HL-60 (cell line): ENCODE results near the gene RAB13.
A peak's percentile ranks its signal among the peaks of the same experiment; 100 is the strongest.
"Not testable (repeated sequence)": the region's sequence is repeated elsewhere in the genome, so short reads cannot be mapped to it uniquely, and the experiment has no call there.

Experiments used
- DNase-seq, 2 experiments: peaks; one replicate each; pipeline ENCODE4 v3.0.0-alpha.2; 2010 to 2020; ENCODE audit warnings: low read depth in 1 of 2, low spot score in 1 of 2
- H3K27ac ChIP-seq: fragments of 250-450 bp; sonication (Bioruptor Pico); replicated peaks from 2 replicates; pipeline ENCODE4 v1.5.1; 2020; ENCODE audit warnings: mild to moderate bottlenecking, moderate library complexity
- H3K27me3 ChIP-seq: fragments of 250-450 bp; sonication (Bioruptor Pico); 2 replicates; pipeline ENCODE4 v1.5.1; 2021; ENCODE audit warnings: mild to moderate bottlenecking, moderate library complexity; ENCODE audit not compliant: insufficient read depth, poor library complexity, severe bottlenecking
- H3K4me3 ChIP-seq: replicated peaks from 2 replicates; pipeline ENCODE4 v1.5.1; 2011; ENCODE audit warnings: mild to moderate bottlenecking, control low read depth, low read length; ENCODE audit not compliant: insufficient read depth
- GABPA ChIP-seq: IDR thresholded peaks from 2 replicates; pipeline ENCODE4 v1.6.1; 2012; ENCODE audit warnings: low read depth
- POLR2AphosphoS5 ChIP-seq: IDR thresholded peaks from 2 replicates; pipeline ENCODE4 v1.6.1; 2012; ENCODE audit warnings: low read depth
- SPI1 ChIP-seq: IDR thresholded peaks from 2 replicates; pipeline ENCODE4 v1.6.1; 2012; ENCODE audit warnings: low read depth, mild to moderate bottlenecking, borderline replicate concordance
- TF ChIP-seq, protein P1 (sequence below): IDR thresholded peaks from one replicate; pipeline ENCODE4 v1.5.1; 2011; ENCODE audit warnings: low read length, control low read depth, inconsistent platforms; ENCODE audit not compliant: insufficient read depth
- TF ChIP-seq, protein P2 (sequence below): IDR thresholded peaks from 2 replicates; pipeline ENCODE4 v1.6.1; 2012; ENCODE audit warnings: low read depth; ENCODE audit not compliant: insufficient replicate concordance

Gene RAB13

DNA sequence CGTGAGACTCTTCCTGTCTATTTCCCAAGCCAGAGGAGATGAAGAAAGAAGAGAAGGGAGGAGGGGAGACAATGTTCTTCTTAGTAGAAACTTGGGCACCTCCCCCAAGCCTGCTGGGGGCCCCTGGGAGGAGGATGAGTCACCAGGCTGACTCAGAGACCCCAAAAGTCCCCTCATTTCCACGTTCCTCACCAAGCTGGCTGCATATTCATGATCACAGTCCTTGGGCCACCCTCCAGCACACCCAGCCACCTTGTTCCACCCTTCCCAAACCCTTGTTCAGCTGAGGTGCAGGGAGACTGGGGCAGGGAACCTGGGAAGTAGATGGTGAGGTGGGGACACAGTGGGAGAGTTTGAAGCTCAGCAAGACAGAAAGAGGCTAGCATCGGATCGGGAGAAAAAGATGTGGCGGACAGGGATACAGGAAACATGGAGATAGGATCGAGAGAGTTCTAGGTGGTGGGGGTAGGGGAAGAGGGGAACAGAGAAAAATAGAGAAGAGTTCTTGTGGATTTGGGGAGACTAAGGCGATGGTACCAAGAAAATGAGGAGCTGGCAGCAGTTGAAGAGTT lies 712 bp downstream of the RAB13 start:
- no peaks in the 10 kb centered on the region for H3K27me3 ChIP-seq
- no peak overlapping the region for H3K4me3 ChIP-seq
- no peak overlapping the region for H3K27ac ChIP-seq
- DNase-seq = no peak
- TF ChIP-seq GABPA (no peak), SPI1 (no peak)
- TF ChIP-seq, protein P1, sequence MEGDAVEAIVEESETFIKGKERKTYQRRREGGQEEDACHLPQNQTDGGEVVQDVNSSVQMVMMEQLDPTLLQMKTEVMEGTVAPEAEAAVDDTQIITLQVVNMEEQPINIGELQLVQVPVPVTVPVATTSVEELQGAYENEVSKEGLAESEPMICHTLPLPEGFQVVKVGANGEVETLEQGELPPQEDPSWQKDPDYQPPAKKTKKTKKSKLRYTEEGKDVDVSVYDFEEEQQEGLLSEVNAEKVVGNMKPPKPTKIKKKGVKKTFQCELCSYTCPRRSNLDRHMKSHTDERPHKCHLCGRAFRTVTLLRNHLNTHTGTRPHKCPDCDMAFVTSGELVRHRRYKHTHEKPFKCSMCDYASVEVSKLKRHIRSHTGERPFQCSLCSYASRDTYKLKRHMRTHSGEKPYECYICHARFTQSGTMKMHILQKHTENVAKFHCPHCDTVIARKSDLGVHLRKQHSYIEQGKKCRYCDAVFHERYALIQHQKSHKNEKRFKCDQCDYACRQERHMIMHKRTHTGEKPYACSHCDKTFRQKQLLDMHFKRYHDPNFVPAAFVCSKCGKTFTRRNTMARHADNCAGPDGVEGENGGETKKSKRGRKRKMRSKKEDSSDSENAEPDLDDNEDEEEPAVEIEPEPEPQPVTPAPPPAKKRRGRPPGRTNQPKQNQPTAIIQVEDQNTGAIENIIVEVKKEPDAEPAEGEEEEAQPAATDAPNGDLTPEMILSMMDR = no peak

DNA sequence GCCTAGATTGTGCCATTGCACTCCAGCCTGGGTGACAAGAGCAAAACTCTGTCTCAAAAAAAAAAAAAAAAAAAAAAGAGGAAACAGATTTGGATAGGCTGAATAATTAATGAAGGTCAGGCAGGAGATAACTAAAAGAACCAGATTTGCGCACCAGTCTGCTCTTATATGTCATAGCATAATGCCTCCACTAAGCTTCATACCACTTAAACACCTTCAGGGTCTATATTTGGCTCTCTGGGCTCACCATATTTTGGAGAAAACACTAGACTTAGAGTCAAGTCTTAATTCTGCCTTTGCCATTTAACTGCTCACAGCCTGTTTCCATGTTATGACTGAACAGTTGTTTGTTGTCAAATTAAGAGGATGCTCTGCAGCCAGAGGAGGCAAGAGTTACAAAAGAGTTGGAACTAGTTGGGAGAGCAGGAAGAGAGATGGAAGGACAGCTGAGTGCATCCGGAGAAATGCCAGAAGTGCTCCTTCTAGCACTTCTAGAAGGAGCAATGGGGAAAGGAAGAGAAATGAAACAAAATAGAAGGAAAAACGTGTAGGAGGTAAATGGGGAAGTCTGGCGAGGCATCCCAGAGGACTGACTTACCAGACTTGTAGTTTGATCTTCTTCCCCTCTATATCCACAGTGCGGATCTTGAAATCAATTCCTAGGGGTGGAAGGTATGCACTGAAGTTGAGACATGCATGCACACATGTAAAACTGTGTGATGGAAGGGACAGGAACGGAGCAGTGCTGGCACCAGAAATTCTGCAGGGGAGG lies 1.8 kb downstream of the RAB13 start:
- TF ChIP-seq SPI1 (peak; percentile 53; the same call in 1 of the 2 replicates), GABPA (no peak)
- H3K27ac ChIP-seq = no peak overlapping the region
- DNase-seq = no peak
- H3K27me3 ChIP-seq = no peaks in the 10 kb centered on the region
- H3K4me3 ChIP-seq = no peak overlapping the region

DNA sequence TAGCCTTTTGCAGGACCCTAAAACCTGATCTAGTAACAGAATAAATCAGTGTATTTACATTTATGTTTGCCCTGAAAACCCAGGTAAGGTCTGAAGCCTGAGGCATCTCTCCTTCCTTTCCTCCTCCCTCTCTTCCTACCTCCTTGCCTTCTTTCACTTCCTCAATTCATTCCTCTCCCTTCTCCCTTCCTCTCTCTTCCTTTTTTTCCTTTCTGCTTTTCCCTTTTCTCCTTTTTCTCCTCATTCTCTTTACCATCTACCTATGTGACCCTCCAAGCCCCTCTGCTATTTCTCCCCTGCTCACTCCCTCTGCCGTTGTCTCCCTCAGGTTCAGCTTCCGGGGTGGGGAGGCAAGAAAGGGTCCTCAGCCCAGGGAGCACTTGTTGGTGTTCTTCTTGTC lies 4.4 kb downstream of the RAB13 start:
- not testable (repeated sequence) for DNase-seq, H3K4me3 ChIP-seq, H3K27me3 ChIP-seq, H3K27ac ChIP-seq
- peak; percentile 52; the same call in 1 of the 2 replicates for TF ChIP-seq SPI1

DNA sequence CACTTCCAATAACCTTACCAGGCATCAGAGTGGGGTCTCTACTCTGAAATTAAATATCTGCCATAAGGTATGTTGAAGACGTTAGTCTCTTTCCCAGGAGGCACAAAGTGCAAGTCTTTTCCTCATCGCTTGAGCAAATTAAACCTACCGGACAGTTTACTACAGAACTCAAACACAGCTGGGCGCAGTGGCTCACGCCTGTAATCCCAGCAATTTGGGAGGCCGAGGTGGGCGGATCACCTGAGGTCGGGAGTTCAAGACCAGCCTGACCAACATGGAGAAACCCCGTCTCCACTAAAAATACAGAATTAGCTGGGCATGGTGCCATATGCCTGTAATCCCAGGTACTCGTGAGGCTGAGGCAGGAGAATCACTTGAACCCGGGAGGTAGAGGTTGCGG lies 7.0 kb downstream of the RAB13 start:
- not testable (repeated sequence) for H3K4me3 ChIP-seq, DNase-seq, H3K27me3 ChIP-seq, H3K27ac ChIP-seq

DNA sequence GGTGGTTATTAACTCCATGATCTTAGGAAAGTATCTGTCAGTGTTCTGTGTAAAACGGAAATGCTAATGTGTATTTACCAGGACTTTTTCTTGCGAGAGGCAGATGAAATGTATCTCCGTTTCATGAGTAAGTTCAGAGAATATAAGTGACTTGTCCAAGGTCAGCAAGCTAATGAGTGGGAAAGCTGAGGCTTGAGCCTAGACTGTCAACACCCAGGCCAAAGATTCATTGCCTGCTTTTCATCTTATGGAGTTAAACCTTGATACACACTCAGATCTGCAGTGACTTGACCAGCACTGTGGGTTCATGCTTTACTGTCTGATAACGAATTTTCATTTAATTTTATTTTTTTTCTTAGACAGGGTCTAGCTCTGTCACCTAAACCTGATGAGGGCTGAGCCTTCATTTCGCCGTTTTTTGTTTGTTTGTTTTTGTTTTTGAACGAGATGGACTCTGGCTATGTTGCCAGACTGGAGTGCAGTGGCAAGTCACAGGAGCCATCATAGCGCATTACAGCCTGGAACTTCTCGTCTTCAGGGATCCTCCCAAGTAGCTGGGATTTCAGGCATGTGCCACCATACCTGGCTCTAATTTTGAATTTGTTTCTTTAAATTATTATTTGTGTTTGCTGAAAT lies 7.7 kb downstream of the RAB13 start:
- peak overlapping the region; percentile 77 for H3K4me3 ChIP-seq
- TF ChIP-seq SPI1 (no peak), GABPA (no peak), POLR2AphosphoS5 (no peak)
- TF ChIP-seq, protein P1 = no peak
- TF ChIP-seq, protein P2, sequence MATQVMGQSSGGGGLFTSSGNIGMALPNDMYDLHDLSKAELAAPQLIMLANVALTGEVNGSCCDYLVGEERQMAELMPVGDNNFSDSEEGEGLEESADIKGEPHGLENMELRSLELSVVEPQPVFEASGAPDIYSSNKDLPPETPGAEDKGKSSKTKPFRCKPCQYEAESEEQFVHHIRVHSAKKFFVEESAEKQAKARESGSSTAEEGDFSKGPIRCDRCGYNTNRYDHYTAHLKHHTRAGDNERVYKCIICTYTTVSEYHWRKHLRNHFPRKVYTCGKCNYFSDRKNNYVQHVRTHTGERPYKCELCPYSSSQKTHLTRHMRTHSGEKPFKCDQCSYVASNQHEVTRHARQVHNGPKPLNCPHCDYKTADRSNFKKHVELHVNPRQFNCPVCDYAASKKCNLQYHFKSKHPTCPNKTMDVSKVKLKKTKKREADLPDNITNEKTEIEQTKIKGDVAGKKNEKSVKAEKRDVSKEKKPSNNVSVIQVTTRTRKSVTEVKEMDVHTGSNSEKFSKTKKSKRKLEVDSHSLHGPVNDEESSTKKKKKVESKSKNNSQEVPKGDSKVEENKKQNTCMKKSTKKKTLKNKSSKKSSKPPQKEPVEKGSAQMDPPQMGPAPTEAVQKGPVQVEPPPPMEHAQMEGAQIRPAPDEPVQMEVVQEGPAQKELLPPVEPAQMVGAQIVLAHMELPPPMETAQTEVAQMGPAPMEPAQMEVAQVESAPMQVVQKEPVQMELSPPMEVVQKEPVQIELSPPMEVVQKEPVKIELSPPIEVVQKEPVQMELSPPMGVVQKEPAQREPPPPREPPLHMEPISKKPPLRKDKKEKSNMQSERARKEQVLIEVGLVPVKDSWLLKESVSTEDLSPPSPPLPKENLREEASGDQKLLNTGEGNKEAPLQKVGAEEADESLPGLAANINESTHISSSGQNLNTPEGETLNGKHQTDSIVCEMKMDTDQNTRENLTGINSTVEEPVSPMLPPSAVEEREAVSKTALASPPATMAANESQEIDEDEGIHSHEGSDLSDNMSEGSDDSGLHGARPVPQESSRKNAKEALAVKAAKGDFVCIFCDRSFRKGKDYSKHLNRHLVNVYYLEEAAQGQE = no peak
- H3K27ac ChIP-seq = peak overlapping the region; percentile 86
- H3K27me3 ChIP-seq = no peaks in the 10 kb centered on the region
- DNase-seq = no peak
